C4-2B (cell line): ENCODE measurements around the gene CYB5RL.

Experiments used
- CTCF ChIP-seq: fragments of 450-650 bp; conservative IDR thresholded peaks from 2 replicates; pipeline ENCODE4 v1.5.1; 2017; ENCODE audit warnings: mild to moderate bottlenecking
- ZFX ChIP-seq: fragments of 450-650 bp; IDR thresholded peaks from 2 replicates; pipeline ENCODE4 v1.6.1; 2017

GRCh38 chr1:54190526-54190925 lies 9.3 kb downstream of the CYB5RL start:
- TF ChIP-seq CTCF (no peak), ZFX (no peak)
